HG02981 (cell line): ENCODE results near the gene SORL1-AS1.
"Not testable (repeated sequence)": the region's sequence is repeated elsewhere in the genome, so short reads cannot be mapped to it uniquely, and the experiment has no call there.

Source experiments
- ATAC-seq: cut with Tn5 transposase; IDR thresholded peaks from one replicate; pipeline ENCODE4 v1.9.1; 2021; ENCODE audit warnings: mild to moderate bottlenecking, moderate library complexity; ENCODE audit not compliant: unreplicated experiment

SORL1-AS1 gene

DNA sequence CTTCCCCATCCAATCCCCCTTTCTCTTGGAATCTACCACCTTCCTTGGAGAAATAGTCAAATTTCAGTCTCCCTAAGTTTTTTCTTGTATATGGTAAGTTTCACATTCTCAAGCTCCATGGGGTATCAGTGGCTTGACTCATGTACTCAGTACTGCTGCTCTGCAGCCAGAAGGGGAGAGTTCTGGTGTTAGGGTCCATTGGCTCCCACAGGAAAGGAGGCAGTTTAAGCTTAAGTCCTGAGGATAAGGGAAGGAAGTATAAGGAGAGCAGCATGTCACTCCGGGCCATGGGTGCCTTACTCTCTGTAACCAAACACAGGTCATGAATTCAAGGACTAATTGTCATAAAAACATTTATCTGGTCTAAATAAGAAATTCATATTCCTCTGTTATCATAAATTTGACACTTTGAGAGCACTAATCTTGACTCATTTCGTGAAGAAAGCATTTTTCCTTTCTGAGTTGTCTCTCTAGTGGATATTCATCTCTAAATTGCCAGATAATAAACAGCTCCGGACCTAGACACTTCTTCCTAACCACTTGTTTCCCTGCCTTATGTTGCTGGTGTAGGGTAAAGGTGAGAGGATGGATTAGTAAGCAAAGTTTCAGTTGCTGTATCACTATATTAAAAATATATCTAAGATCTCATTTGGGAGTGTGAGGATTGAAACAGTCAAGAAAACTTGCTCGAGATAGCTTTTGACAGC, 20.8 kb downstream of the SORL1-AS1 start:
- ATAC-seq: no peak

- ATAC-seq: no peak
Measured at GRCh38 chr11:121429556-121429955, 23.2 kb downstream of the SORL1-AS1 start.

DNA sequence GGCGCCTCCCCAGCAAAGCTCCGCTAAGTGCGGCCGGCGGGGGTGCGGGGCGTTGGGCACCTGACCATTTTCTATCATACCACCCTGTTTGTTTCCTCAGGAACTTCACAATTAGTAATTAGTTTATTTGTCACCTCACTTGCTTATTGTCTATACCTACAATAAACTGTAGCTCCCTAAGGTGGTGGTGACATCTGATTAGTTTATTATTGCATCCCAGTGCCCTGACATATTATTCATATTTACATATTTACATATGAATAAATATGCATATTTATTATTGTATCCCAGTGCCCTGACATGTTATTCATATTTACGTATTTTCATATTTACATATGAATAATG, 25.4 kb downstream of the SORL1-AS1 start:
- ATAC-seq: no peak

DNA sequence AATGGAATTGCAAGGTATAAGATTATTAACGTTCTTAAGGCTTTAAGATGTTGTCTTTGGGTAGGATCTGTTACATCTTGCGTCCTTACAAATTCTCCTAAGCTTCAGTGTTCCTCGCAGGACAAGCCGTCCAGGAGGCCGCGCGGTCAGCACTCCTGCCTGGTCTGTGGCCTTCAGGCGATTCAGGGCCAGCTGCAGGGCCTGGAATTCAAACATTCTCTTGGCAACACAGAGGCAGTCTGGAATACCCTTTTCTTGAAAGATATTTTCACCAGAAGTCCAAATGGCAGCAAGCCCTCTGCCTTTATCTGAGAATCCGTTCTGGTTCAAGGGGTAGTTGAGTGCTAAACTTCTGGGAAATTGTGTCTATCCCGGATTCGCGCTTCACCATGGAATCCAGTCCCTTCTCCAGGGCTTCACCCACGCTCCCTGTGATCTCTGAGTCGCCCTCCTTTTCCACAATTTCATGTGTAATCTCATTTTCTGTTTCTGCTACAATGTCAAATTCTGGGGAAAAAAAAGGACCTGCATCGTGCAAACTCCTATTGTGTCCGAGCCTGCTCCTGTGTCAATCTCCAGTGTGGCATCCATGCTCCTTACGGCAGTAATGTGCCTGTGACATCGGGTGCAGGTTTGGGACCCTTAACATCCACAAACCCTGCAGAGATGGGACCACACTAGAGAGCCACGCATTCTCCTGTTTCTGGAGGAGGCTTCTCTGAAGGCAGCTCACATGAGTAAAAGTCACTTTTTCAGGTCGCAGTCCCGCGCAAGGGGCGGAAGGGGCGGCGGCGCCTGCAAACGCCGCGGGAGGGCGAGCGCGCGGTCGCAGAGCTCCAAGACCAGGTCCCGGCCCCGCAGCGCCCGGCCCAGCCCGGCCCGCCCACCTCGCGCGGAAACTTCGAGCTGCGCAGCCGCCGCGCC, 26.0 kb downstream of the SORL1-AS1 start:
- peak; percentile 45 for ATAC-seq

- ATAC-seq: no peak
Measured at GRCh38 chr11:121425828-121426227, 26.9 kb downstream of the SORL1-AS1 start.

- ATAC-seq: no peak
Measured at GRCh38 chr11:121422675-121423074, 30.1 kb downstream of the SORL1-AS1 start.

DNA sequence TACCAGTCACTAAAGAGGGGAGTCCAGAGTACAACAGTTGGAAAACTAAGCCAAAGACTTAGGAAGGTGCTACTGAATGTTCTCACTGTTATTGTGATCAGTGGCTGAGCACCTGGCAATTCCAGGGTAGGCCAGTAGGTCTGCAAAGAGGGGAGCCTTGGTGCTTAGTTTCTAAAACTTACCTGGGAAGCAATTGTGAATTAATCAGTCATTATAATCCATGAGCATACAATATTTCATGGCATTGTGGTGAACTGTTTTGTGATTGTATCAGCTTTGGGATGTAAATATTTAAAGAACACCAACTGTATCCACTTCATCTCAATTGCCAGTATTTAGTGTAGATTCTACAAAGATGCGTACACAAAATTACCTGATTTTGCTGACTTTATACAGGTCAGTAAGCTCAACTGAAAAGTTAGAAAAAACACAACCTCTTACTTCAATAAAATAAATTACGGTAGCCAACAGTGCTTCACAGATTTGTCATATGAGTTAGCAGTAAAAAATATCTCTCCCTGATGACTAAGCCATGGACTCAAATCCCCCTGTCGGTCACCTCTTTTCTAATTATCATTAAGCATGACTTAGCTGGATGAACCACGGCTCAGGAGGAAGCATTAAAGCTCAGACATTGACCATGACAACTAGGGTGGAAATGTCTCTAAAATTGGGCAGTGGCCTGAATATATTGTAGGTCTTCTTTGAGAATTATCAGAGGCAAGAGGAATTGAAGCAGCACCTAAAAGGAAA, 31.4 kb downstream of the SORL1-AS1 start:
- no peak for ATAC-seq

DNA sequence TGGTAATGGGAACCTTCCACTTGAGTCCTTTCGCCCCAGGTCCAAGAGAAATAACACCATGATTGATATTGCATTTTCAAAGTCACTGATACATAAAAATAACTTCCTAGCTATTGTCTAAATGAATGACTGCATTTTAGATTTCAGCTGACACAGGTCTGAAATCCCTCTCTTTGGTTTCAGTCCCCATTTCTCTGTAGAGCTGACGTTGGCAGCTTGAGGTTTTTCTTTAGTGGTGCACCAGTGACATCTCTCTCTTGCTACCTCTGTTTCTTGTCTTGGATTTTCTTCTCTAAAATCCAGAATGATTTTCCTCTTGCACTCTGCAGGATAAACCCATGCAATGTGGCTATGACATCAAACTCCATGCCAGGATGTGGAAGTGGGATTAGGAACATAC, 32.4 kb downstream of the SORL1-AS1 start:
- no peak for ATAC-seq

DNA sequence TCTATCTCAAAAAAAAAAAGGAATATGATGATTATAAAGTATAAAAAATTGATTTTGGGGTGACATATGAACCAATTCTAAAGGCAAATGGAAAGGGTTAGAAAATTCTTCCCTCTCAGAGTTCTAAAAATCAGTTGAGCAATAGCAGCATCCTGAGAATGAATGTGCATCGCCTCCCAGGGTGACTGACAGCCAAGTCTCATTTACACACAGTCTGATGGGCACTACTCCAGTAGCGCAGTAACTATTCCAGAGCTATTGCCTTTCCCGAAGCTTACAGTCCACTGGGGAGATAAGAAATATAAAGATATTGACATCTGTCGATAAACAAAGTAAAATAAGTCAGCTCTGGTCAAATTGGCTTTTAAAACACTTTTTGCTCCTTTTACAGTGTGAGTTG, 32.9 kb downstream of the SORL1-AS1 start:
- no peak for ATAC-seq

DNA sequence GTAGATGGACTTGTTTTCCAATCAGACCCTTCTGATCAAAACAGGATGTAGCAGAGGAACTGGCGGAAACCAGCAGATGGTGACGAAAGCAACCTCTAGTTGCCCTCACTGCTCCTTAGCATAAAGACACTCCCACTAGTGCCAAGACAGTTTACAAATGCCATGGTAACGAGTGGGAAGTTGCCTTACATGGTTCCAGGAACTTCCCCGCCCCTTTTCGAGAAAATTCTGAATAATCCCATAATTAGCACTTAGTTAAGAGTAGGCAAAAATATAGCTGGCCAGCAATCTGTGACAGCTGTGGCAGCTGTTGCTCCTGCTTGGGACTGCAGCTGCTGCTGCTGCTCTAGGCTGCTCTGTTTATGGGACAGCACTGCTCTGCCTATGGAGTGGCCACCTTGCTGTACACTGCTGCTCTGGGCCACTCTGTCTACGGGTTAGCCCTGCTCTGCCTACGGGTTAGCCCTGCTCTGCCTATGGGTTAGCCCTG, 34.1 kb downstream of the SORL1-AS1 start:
- ATAC-seq: peak; percentile 33

DNA sequence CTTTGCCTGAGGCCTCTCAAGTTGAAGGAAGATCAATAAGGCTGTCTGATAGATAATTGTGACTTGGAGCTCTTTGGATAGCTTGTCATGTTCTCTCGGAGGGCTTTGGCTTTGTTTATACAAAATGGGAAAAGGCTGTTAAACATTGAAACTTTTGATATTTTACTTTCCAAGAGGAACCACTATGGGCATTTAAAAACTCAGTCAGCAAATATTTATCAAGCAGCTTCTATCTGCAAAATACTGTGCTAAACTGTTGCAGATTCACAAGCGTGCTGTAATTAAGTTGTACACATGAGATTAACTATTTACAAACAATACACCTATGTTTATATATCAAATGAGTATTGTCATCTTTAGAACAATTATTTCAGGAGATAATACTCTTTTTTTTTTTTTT, 35.2 kb downstream of the SORL1-AS1 start:
- no peak for ATAC-seq

DNA sequence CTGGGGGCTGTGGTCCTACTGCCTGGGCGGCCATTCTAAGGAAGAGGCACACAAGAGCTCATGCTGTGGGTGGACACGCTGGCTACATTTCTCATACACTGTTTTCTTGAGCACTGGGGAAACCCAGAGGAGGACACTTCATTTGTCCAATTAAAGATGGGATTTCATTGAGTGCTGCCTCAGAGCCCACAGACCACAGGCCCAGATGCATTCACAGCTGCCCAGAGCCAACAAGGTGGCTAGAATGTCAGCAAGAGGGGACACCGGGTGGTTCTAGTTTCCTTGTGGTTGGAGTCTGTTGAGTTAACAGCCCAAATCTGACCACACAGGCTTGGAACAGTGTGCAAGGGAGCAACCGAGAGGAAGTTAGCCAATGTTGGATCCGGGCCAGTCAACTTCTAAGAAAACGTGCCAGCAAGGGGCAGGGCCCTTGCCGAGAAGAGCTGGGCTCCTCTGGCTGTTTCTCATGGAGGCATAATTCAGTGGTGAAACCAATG, 35.7 kb downstream of the SORL1-AS1 start:
- ATAC-seq: peak; percentile 66

GRCh38 chr11:121415856-121416255, 36.9 kb downstream of the SORL1-AS1 start:
- ATAC-seq: no peak

DNA sequence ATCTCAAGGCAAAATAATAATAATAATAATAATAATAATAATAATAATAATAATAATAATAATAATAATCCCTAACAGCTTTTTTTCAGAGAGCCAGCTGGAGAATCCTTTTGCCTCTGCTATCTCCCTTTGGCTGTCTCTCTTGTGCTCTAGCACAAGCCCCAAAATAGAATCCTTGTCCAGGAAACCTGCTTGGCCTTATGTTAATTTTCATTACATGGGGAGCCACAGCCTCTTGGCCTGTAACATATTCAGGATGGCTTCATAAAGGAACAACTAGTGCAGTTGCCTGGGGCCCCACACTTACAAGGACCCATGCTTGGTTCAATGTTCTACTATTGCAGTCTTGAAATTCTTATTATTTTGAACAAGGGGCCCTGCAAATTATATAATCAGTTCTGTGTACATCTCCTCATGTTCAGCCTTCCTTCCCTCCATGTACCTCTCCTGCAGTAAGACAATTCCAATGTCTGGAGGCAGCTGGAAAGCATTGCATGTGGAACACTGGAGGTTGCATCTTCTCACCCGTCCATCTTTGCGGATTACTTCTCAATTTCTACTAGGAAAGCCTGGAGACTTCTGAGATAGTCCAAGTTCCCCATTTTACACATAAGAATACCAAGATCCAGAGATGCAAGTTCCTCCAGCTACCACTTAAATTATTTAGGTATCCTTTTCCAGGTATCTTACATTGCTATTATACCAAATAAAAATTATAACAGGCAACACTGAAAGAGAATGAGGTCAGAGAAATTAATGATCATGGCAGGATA, 38.4 kb downstream of the SORL1-AS1 start:
- ATAC-seq: no peak

GRCh38 chr11:121412711-121413415, 39.9 kb downstream of the SORL1-AS1 start:
- no peak for ATAC-seq

DNA sequence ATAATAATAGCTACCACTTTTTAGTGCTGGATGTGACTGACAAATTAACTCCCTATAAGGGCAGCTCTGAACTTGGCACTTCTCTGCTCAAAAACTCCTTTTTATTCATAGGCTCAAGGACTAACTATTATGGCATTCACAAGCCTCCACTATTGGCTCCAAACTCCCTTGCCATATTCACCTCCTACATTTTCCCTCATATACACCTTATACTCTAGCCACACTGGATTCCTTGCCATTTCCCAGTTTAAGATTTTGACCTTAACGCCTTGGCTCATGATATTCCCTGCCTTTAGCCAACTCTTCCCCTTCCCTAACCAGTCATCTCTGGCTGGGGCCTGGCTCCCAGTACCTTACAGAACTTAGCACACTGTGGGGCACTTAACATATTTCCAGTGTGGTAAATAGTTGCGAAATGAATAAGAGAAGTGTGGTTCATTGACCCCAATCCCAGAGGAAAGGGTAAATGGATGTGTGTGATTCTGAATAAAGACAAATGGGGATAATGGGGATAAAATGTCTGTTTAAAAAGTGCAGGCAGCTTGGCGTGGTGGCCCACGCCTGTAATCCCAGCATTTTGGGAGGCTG, 40.7 kb downstream of the SORL1-AS1 start:
- no peak for ATAC-seq

GRCh38 chr11:121411330-121411729, 41.4 kb downstream of the SORL1-AS1 start:
- not testable (repeated sequence) for ATAC-seq

- not testable (repeated sequence) for ATAC-seq
Measured at GRCh38 chr11:121410041-121410440, 42.7 kb downstream of the SORL1-AS1 start.

DNA sequence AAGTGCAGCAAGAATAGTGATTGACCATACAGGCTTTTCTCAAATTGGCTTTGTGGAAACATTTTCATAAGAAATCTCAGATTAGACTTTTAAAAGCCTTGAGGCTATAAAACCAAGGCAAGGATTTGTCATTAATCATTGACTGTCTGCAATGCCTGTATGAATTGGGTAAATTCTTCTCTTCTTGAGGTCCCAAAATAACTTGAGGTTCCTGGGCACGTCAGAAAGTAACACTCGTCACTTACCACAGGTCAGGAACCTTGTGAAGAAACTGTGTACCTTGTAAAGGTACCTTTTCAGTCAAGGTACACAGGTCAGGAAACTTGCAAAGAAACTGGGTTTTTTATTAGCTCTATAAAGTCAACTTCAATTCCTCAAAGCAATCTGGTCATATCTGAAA, 43.9 kb downstream of the SORL1-AS1 start:
- no peak for ATAC-seq
